SK-N-SH treated with all-trans-retinoic acid at 6 μM for 48 hours (cell line): Measurements from ENCODE around the gene SHCBP1L.

Experiments
- BACH2 ChIP-seq: fragments of 250-450 bp; sonication (Bioruptor Pico); IDR thresholded peaks from 2 replicates; pipeline ENCODE4 v1.9.0; 2021; ENCODE audit warnings: mild to moderate bottlenecking, borderline replicate concordance
- ESRRG ChIP-seq: fragments of 250-450 bp; sonication (Bioruptor Pico); IDR thresholded peaks from 2 replicates; pipeline ENCODE4 v1.6.1; 2021; ENCODE audit warnings: mild to moderate bottlenecking
- PATZ1 ChIP-seq: fragments of 250-450 bp; sonication (Bioruptor Pico); IDR thresholded peaks from 2 replicates; pipeline ENCODE4 v1.8.0; 2020; ENCODE audit warnings: mild to moderate bottlenecking, moderate library complexity, borderline replicate concordance
- POU6F1 ChIP-seq: fragments of 250-450 bp; sonication (Bioruptor Pico); IDR thresholded peaks from 2 replicates; pipeline ENCODE4 v1.8.0; 2021; ENCODE audit warnings: low read depth, mild to moderate bottlenecking, moderate library complexity, borderline replicate concordance
- PPARA ChIP-seq: fragments of 250-450 bp; sonication (Bioruptor Pico); IDR thresholded peaks from 2 replicates; pipeline ENCODE4 v1.5.0; 2020; ENCODE audit warnings: mild to moderate bottlenecking, borderline replicate concordance
- RARB ChIP-seq: fragments of 250-450 bp; sonication (Bioruptor Pico); IDR thresholded peaks from 2 replicates; pipeline ENCODE4 v1.8.0; 2021; ENCODE audit warnings: mild to moderate bottlenecking, moderate library complexity
- ZC3H10 ChIP-seq: fragments of 250-450 bp; sonication (Bioruptor Pico); IDR thresholded peaks from 2 replicates; pipeline ENCODE4 v1.5.1; 2021; ENCODE audit warnings: mild to moderate bottlenecking, moderate library complexity
- ZNF565 ChIP-seq: fragments of 450-650 bp; formaldehyde crosslinking; conservative IDR thresholded peaks from 2 replicates; pipeline ENCODE4 v1.5.0; 2020; ENCODE audit warnings: low read depth, mild to moderate bottlenecking, moderate library complexity
- ZNF8 ChIP-seq: fragments of 450-650 bp; formaldehyde crosslinking; IDR thresholded peaks from 2 replicates; pipeline ENCODE4 v1.5.0; 2020; ENCODE audit warnings: mild to moderate bottlenecking, moderate library complexity
- TF ChIP-seq, protein P1 (sequence below): fragments of 250-450 bp; sonication (Bioruptor Pico); IDR thresholded peaks from 2 replicates; pipeline ENCODE4 v1.5.1; 2020; ENCODE audit warnings: low read depth, mild to moderate bottlenecking, moderate library complexity

DNA sequence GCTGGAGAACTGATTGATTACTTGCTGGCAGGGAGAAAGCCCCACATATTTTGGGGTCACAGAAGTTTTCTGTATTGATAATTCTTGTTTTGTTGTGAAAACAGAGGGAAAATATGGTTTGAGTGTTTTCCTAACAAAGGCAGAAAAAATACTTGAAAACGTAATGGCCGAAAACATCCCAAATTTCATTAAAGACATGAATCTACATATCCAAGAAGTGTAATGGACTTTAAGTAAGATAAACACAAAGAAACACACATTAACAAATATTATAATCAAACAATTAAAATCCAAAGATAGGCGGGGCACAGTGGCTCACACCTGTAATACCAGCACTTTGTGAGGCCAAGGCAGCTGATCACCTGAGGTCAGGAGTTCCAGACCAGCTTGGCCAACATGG lies 39.6 kb downstream of the SHCBP1L start:
- TF ChIP-seq ESRRG (no peak), POU6F1 (no peak), ZNF8 (CRISPR knock-in tag) (no peak), RARB (CRISPR knock-in tag) (no peak), PATZ1 (CRISPR knock-in tag) (no peak), ZC3H10 (CRISPR knock-in tag) (no peak), BACH2 (CRISPR knock-in tag) (no peak), PPARA (CRISPR knock-in tag) (no peak), ZNF565 (CRISPR knock-in tag) (no peak)
- TF ChIP-seq, protein P1, sequence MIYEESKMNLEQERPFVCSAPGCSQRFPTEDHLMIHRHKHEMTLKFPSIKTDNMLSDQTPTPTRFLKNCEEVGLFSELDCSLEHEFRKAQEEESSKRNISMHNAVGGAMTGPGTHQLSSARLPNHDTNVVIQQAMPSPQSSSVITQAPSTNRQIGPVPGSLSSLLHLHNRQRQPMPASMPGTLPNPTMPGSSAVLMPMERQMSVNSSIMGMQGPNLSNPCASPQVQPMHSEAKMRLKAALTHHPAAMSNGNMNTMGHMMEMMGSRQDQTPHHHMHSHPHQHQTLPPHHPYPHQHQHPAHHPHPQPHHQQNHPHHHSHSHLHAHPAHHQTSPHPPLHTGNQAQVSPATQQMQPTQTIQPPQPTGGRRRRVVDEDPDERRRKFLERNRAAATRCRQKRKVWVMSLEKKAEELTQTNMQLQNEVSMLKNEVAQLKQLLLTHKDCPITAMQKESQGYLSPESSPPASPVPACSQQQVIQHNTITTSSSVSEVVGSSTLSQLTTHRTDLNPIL: no peak
